ENCODE results near the gene PDE5A. TPM values are rescaled to one million over a fixed set of nuclear protein-coding genes. Genes with fewer than 3 reads are reported as not detected.

The PDE5A gene
- total RNA-seq = 70.8 TPM

DNA sequence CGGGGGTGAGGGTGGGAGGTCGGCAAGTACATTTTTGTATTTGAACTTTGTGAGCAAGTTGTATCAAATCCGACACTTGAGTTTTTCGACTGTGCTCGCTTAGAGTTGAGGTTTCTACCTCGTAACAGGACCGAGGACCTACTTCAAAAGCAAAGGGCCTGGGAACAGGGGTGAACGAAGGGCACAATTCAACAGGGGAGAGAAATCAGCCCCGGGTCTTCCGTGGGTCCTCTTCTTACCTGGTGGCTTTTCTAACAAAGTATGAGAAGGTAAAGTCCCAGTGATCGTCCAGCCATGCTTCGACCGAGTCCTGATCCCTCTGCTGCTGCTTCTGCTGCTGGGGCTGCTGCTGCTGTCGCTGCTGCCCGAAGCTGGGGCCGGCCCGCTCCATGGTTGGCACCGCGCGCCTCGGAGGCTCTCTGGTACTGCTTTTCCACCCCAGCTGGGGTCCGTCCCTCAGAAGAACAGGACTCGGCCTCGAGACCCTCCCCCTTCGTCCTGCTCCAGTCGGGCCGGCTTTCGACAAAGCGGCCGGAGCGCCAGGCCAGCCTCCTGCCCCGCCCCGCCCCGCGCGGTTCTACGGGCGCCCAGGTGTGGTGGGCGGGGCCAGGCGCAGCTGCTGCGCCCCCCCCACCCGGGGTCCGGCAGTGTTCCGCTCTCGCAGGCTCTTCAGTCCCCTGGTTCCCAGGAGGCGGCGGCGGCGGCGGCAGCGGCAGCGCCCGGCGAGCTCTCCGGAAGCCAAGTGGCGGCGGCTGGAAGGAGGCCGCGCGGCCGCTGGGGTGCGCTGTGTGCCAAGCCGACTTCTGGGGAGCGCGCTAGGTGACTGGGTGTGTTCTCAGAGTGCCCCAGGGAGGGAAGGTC lies at the start of gene PDE5A:
Gene PDE5A (minus strand): TSS at position 524 of the 861 bp plus-strand sequence. CDS start 133 bp downstream, at position 391.

Small RNA genes lying within 50 kb of the gene (small RNA-seq; reads per million reads assigned to genes)
- gene RF00614 (ENCODE audit: low replicate concordance) = not detected
